NCI-H748 (cell line): ENCODE measurements around the gene CIAPIN1.

ENCODE experiments used
- DNase-seq: peaks from one replicate; lab custom pipeline; 2025; ENCODE audit not compliant: unreplicated experiment; lab: John Stamatoyannopoulos, UW

CIAPIN1 gene

DNA sequence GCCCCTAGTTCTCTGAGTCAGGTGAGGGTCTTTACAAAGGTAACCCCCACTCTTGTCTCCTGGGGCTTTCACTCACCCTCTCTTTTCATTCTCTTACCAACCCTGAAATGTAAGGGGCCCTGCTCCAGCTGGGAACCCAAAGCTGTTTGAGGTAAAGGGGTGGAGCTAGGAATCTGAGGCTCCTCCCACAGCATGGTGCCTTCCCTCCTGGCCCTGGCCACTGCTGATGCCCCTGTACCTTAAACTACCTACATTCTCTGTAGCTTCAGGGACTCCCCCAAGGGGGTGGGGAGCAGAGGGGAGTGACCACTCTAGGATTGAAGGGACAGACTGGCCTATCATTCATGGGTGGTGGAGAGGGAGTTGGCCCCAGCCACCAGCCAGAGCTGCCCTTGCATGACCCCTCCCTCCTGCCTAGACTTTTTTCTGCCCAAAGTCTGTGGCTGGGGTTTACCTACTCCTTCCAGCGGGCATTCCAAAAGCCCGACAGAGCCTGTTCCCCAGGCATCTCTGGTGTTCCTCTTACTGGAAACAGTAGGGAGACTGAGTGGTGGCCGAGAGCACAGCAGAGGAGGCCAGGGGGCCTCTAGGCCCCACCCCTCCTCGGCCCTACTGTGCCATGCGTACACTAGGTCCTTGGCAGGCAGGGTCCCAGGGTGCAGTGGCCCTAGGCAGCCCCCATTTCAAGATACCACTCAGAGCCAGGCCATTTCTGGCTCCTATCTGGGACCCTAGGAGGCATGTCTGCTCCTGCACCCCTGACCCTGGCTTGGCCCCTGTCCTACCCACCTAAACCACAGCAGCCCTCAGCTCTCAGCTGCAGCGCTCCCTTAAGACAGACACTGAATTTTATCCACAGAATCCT is 29.6 kb upstream of the CIAPIN1 start:
- DNase-seq, result no peak

DNA sequence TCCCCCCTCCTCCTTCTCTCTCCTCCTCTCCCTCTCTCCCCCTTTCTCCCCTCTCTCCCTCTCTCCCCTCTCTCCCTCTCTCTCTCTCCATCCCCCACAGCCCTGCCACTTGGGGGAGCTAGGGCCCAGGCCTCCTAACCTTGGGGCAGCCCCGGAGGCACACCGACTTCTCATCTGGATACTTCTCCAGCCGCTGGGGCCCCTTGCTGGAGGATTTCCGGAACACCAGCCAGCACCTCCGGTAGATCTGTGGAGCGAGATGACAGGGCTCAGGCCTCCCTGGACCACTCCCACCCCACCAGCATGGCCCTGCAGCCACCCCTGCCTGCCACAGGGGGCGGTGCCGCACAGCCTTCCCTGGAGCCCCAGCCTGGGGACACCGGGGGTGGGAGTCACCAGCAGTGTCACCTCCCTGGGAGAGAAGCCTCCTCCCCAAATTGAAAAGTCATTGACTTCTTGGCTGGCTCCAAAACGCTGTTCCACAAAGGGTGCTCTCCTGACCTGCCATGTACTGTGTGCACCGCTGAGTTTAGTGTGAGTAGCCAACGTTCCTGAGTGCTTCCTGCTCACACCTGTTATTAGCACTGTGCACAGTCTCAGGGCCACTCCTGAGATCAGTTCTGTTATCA is 28.6 kb upstream of the CIAPIN1 start:
- DNase-seq, result peak; percentile 53

DNA sequence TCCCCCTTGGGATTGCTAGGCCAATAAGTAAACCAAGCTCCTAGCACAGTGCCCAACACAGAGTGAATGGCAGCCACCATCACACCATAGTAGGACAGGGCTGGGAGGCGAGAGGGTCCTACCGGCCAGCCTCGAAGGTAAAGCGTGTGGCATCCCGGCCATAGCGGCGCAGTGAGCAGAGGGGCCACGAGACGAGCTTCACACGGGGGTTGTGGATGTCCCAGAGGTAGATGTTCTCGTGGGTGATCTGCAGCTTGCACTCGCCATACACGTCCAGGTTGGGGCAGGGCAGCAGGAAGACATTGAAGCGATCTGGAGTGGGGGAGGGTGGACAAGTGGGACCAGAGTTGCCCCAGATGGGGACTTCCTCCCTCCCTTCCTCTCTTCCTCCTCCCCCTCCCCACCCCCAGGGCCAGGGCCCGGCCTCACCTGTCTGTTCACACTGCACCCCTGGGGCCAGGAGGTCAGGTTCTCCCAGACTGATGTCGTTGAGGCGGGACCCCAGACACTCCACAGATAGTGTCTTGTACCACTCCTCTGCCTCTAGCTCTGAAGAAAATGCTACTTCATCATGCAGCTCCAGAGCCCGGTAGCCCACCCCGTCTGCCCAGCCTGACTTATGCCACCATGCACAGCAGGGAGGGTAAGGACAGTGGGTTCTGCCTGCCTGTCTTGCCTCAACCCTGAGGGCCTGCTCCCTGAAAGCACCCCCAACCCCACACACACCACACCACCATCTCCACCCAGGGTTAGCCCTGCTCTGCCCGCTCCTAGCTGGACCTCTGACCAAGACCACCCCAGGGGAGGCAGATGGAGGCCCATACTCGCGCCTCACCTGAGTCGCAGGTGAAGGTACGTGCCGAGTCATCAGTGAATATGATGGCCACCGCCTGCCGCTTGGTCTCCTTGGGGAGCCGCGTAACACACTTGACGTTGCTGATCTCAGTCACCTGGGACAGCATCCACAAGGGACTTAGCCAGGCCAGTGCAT is 27.8 kb upstream of the CIAPIN1 start:
- no peak for DNase-seq

DNA sequence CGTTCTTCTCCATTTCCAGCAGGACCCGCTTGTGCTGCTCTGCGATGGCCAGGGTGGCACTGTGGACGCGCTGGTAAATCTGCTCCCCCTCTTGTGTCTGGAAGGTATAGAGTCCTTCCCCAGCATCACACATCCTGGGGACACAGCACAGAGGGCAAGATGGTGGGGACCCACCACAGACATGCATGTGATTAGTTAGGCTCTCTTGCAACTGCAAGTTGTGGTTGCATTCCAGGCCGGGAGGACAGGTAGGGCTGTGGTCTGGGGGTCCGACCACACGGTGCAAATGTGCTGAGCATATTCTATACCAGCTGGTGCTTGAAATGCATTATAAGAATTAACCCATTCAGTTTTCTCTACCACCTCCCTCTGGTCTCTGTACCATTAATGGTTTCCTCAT is 26.7 kb upstream of the CIAPIN1 start:
- no peak for DNase-seq

DNA sequence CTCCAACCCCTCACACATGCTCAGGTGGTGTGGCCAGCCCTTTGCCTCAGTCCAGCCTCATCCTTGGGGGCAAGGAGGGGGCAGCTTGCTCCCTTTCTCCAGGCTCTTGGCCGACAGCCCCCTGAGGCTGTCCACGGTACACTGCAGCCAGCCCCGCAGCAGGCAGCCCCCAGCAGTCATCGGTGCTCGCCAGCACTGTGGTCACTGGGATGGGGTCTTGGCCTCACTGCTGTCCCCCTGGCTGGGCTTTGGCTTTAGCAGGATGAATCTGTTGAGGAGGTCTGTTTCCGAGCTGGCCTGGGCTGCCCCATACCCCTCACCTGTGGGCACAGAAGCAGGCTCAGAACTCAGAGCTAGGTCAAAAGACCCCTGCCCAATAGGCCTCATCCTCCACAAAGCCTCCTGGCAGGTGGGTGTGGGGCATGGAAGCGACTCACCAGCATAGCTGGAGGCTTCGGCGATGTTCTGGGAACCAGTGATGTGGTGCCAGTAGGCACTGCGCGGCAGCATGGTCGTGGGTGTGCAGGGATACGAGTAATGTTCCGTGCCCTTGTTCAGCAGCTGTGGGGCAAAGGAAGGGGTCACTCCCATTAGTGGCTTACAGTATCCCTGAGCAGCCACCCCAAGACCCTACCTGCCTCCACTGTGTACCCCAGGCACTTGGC is 26.1 kb upstream of the CIAPIN1 start:
- DNase-seq, result no peak

DNA sequence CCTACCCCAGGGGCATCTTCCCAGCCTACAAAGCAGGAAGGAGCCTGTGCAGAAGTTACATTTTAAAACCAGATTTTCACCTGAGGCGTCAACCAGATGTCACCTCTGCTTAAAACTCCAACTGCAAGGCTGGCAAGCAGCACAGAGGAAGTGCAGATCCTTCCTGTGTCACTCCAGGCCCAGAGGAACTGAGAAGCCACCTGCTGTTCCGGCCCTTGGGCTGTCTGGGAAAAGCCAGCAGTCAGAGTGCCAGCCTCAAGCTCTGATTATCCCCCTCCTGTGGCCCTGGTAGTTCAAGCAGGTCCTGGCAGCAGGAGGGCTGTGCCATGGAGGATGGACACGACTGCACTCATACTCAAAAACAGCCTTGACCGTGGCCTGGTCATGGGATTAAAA is 25.5 kb upstream of the CIAPIN1 start:
- no peak for DNase-seq

DNA sequence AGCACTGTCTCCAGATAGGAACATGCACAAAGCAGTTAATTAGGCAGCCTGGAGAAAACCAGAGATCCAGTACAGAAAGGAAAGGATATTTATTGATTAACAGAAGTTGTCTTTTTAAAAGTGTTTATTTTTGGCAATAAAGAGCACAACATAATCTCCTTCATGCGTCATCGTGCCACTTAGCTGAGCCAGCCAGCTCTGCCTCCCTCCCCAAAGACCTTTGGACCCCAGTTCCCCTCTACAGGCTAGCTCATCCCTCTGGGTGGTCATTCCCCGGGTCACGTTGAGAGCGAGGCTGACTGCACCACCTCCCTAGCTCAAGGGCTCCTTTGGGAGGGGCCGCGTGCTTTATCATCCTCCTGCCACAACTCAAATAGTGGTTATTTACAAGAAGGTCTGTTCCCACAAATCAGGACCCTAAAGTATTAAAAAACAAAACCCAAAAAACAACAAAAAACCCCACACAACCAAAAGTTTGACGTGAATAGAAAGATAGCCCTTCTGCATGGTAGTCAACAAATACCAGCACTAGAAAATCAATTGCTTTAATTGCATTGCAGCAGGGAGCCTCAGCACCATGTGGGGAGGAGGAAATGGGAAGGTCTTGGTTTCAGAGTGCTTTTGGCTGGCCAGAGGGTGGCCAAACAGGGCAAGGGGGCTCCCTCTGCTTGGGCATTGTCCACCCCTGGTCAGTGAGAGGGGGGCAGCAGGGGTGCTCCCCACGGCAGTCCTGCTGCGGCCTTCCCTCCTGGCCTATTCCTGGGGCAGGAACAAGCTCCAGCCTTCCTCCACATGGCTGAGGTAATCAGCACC is 24.9 kb upstream of the CIAPIN1 start:
- DNase-seq, result no peak

DNA sequence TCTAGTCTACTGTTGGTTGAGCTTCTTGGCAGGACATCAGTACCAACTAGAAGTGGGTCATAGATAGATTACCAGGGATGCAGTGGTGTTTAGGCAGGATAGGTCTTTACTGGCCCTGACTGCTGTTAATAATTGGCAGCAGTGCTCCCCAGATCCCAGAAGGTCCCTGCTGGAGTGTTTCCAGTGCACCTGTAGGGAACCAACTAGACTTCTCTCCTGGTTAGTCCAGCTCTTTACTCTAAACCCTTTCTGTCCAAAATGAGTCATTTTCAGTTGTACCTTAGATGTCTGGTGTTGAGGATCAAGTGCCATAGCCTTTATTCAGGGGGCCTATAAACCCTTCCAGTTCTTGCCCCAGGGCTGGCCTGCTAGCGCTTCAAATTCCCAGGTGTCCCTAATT is 24.0 kb upstream of the CIAPIN1 start:
- no peak for DNase-seq

DNA sequence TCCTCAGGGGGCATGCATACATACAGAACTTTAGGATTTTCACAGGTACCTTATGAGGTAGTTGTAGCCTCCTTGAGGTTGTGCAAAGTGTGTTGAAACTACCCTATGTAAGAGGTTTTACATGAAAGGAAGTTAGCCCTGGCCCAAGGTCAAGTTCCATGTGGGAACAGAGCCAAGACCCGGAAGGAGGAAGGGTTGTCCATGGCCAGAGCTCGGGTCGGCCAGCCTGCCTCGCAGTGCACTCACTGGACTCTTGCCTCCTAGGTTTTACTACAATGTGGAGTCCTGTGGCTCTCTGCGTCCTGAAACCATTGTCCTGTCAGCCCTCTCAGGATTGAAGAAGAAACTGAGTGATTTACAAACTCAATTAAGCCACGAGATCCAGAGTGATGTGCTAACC is 23.5 kb upstream of the CIAPIN1 start:
- DNase-seq, result no peak

DNA sequence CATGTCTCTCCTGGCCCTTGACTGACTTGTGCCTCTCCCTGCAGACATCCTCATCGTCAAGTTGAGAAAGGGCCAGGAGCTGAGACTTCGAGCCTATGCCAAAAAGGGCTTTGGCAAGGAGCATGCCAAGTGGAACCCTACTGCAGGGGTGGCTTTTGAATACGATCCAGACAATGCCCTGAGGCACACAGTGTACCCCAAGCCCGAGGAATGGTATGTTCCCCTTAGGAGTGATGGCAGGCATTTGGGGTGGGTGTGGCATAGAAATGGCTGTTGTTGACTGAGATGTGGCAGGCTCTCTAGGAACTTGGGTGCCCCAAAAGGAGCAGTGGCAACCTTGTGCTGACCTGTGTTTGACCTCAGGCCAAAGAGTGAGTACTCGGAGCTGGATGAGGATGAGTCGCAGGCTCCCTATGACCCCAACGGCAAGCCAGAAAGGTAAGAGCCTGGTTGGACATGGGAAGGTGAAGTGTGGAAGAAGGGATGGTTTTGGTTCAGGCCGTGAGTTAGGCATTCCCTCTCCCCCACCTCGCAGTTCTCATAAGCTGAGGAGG is 22.8 kb upstream of the CIAPIN1 start:
- DNase-seq, result no peak

DNA sequence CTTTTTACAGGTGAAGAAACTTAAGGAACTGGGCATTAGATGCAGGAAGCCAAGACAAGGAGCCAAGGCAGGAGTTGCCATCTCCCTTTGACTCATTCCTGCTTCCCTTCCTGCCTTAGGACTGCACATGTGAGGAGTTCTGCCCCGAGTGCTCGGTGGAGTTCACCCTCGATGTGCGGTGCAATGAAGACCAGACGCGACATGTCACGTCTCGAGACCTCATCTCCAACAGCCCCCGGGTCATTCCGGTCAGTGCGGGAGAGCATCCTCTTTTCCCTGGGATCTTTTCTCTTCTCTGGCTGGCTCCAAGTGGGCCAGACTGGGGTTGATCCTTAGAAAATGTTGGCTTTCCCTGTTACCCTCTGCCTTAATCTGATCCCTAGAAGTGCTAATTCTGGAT is 21.9 kb upstream of the CIAPIN1 start:
- no peak for DNase-seq

DNA sequence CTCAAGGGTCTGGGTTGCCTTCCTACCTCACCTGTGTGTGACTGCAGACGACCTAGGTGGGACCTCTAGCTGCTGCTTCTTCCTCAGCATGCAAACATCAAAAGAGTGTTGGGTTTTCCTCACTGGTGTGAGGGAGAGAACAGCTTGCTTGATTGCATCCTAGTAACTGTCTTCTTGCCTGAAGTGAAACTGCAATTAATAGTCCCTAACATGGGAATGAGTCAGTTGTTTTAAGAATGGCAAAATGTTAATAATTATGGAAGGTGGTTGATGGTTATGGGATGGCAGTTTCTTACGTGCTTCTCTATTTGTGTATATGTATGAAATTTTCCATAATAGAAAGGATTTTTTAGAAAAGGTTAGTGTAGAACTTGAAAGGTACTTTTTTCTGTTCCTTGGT is 21.2 kb upstream of the CIAPIN1 start:
- no peak for DNase-seq

DNA sequence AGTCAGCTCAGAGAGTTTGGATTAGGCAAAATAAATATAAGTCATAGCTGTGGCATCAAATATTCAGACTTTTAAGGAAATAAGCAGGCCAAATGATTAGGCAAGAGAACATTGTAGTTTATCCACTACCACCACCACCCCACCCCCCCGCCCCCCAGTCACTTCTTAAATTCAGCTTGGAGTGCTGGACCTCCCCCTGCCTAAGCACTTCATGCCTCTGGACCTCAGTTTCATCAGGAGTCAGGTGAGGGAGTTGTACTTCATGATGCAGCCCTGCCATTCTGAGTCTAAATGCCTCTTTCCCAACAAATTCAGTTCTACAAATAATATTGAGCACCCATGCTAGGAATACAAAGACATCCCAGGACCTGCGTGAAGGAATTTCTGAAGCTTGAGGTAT is 17.3 kb upstream of the CIAPIN1 start:
- DNase-seq, result no peak

DNA sequence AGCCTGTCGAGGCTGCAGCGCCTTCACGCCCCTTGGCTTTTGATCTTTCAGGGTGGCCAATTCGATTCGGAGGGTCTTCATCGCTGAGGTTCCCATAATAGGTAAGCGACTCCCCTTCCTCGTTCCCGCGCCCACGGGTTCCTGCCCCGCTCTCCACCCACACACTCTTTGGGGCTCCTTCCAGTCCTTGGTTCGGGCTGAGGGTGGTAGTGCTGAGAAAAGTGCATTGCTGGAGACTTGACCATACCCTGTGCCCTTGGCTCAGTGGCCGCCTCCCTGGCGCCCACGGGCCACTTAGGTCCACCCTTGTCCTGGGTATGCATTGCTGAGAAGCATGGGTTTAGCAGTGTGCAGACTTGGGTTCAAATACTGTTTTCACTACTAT is 15.8 kb upstream of the CIAPIN1 start:
- DNase-seq, result no peak

DNA sequence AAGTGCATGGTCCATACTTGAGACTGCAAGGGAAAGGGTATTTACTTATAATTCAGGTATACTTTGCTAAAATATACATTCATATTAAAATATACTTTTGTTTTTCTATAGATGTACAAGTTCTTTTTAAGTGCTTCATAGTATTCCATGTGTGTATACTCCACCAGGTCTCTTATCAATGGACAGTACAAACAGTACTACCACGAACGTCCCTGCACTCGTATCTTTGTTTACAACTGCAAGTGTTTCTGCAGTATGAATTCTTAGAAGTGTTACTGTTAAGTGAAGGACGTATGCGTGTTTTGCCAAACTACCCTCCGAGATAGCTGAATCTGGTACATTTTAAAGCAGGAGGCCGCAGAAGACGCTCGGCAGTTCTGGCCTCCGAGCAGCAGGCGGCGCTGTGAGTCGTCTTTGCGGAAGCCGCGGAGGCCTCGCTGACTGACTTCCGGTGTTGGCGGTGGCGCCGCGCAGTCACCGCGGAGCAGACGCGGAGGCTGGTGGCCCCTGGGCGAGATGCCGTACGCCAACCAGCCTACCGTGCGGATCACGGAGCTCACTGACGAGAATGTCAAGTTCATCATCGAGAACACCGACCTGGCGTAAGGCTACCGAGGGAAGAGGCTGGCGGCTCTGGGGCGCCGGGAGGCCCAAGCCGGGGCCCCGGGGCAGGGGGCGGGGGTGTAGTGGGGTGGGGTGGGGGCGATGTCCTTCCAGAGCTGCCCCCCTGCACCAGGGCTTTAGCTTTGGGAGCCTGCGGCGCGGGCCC is 15.2 kb upstream of the CIAPIN1 start, which contains the start of gene POLR2C:
TSS of gene POLR2C (plus strand) at position 471 of the 769 bp plus-strand sequence. CDS start at position 517, 46 bp downstream.
- peak; percentile 82 for DNase-seq

DNA sequence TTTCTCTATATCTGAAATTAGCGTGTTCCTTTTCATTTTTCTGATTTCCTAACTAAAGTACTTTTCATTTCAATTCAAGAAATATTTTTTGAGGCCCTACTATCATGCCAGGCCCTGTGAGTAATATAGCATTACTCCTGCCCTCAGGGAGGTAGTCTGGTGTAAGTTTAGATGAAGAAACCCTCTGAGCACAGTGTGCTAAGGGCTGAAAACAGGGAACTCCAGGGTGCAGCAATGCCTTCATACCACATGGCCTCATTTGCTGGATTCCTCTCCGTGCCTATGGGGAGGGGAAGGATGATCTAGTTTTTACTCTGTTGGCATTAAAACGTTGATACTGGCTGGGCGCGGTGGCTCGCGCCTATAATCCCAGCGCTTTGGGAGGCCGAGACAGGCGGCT is 4.8 kb upstream of the CIAPIN1 start:
- no peak for DNase-seq

DNA sequence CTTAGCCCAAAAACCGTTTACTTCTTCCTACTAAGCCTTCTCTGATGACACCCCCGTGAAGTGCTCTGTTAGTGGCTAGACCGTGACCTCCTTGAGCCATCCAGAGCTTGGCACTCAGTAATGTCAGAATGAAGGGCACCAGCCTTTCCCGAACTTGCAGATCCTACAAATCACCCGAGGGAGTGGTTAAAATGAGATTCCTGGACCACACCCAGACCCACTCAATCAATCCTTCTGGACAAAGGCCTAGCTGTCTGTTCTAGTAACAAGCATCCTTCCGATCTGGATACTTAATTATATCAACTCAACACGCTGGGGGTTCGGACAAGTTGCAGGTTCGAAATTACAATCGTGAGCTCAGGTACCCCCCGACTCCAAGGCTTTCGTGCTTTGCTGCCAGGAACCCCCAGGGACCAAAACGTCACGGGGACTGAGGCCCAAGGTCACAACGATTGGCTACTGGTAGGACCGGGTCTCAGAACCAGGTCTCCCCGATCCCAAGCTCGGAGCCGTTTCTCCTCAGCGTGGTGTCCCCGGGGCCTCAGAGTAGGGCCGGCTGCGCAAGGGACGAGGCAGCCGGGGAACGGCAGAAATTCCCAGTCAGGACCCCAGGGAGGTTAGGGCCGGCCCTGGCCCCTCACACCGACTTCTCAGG is 527 bp downstream of the CIAPIN1 start:
- DNase-seq, result peak; percentile 55

DNA sequence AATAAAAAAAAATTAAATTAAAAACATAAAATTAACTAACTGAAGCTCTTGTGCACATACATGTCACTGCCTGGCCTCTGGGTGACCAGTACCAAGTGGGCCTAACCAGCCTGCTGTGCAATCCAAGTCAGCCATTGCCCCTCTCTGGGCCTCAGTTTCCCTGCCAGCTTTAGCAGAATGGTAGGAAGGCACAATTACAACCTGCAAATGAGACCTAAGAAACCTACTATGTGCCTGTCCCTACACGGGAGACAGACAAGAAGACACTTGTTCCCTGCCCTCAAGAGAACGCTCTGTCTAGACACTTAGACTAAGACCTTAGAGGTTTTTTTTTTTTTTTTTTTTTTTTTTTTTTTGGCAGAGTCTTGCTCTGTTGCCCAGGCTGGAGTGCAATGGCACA is 1.7 kb downstream of the CIAPIN1 start:
- no peak for DNase-seq
